IPS DF 6.9 (cell line): Measurements from ENCODE around the gene SELENON.

Experiments used
- DNase-seq: peaks from one replicate; pipeline ENCODE4 v3.0.0-alpha.2; 2013; ENCODE audit warnings: low read depth, low spot score
- H3K27ac ChIP-seq: one replicate; pipeline ENCODE4 v1.5.1; 2013; ENCODE audit warnings: low read length, control low read depth
- H3K27me3 ChIP-seq: 2 replicates; pipeline ENCODE4 v1.6.1; 2013; ENCODE audit warnings: mild to moderate bottlenecking, low read length; ENCODE audit not compliant: control insufficient read depth, insufficient read depth
- H3K36me3 ChIP-seq: 2 replicates; pipeline ENCODE4 v1.6.1; 2013; ENCODE audit warnings: low read length; ENCODE audit not compliant: control insufficient read depth, insufficient read depth
- H3K4me1 ChIP-seq: 2 replicates; pipeline ENCODE4 v1.6.1; 2013; ENCODE audit warnings: low read length; ENCODE audit not compliant: control insufficient read depth, insufficient read depth
- H3K4me3 ChIP-seq: 2 replicates; pipeline ENCODE4 v1.5.1; 2013; ENCODE audit warnings: mild to moderate bottlenecking, low read length
- H3K9me3 ChIP-seq: 2 replicates; pipeline ENCODE4 v1.6.1; 2013; ENCODE audit warnings: low read length, inconsistent platforms; ENCODE audit not compliant: control insufficient read depth, insufficient read depth
- WGBS: extraction: QIAGEN DNeasy Blood & Tissue Kit; methylation state at CpG from one replicate; pipeline ENCODE4 v1.1.7; 2013; ENCODE audit warnings: mixed read lengths, missing lambda C conversion rate; ENCODE audit not compliant: insufficient read length, insufficient coverage; 5-methylcytosine and 5-hydroxymethylcytosine counted together

SELENON gene

GRCh38 chr1:25799935-25800702 is at the start of gene SELENON:
Gene SELENON, plus strand, starts transcription at chr1:25800193. Its CDS starts 38 bp downstream, at chr1:25800231.
- Histone ChIP-seq H3K27me3 (no peaks in the 10 kb centered on the region), H3K27ac (no peak within 1 kb of the TSS), H3K4me3 (peak within 1 kb of the TSS; percentile 71; the same call in 1 of the 2 replicates), H3K36me3 (no peaks in the 10 kb centered on the region), H3K9me3 (no peaks in the 10 kb centered on the region), H3K4me1 (no peaks in the 10 kb centered on the region; the same call in 1 of the 2 replicates)
- no peak for DNase-seq
- WGBS, result no CpG with 5 or more reads among the region's 91 CpGs

- Histone ChIP-seq H3K9me3 (no peaks in the 10 kb centered on the region), H3K4me3 (no peak overlapping the region), H3K27me3 (no peaks in the 10 kb centered on the region), H3K4me1 (peaks cover 12% of the 10 kb centered on the region), H3K27ac (no peak overlapping the region), H3K36me3 (no peaks in the 10 kb centered on the region)
- no peak for DNase-seq
- WGBS, result 99% methylated on average over 5 of the region's 6 CpGs
These were observed 48.9 kb upstream of the SELENON start for GRCh38 chr1:25750923-25751605.

DNA sequence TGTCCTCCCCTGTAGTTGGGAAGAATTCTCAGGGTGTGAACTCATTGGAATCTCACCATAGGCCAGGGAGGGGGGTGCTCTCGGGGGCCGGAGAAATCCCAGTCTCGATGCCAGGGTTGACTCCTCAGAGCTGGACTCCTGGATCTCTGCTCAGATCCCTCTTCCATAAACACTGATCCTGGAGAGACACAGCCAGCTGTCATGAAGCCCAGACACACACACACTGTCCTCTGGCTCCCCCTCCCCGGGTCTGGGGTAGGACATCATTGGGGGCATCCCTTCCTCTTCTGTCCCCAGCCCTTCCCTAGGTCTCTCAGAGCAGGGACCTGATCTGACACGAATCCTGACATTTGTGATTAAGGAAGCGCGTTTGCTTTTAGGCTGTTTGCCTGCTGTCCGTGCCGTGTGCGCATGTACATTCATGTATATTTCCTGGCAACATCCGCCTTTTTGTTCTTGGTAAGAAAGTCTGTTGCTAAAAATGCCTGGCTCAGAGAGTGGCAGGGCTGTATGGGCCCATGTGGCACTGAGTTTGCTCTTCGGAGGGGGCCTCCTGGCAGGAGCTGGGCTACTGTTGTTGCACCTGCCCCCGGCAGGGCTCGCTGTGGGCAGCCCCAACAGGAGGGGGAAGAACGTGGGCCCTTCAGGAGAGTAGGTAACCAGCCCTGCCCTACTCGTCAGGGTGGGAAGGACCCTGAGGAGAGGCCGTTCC is 45.4 kb upstream of the SELENON start:
- Histone ChIP-seq H3K4me1 (peaks cover 4% of the 10 kb centered on the region; the same call in 1 of the 2 replicates), H3K27me3 (no peaks in the 10 kb centered on the region), H3K4me3 (no peak overlapping the region), H3K36me3 (no peaks in the 10 kb centered on the region), H3K27ac (no peak overlapping the region), H3K9me3 (no peaks in the 10 kb centered on the region)
- no CpG with 5 or more reads among the region's 17 CpGs for WGBS
- no peak for DNase-seq

GRCh38 chr1:25755475-25756125 is 44.4 kb upstream of the SELENON start:
- no CpG with 5 or more reads among the region's 7 CpGs for WGBS
- H3K9me3 ChIP-seq, result no peaks in the 10 kb centered on the region
- H3K27ac ChIP-seq, result no peak overlapping the region
- DNase-seq, result no peak
- H3K4me1 ChIP-seq, result peaks cover 4% of the 10 kb centered on the region; the same call in 1 of the 2 replicates
- no peaks in the 10 kb centered on the region for H3K27me3 ChIP-seq
- H3K4me3 ChIP-seq, result no peak overlapping the region
- no peaks in the 10 kb centered on the region for H3K36me3 ChIP-seq

GRCh38 chr1:25756215-25756614 is 43.8 kb upstream of the SELENON start:
- H3K4me1 ChIP-seq, result peaks cover 4% of the 10 kb centered on the region; the same call in 1 of the 2 replicates
- no peak overlapping the region for H3K4me3 ChIP-seq
- H3K9me3 ChIP-seq, result no peaks in the 10 kb centered on the region
- no peak overlapping the region for H3K27ac ChIP-seq
- H3K36me3 ChIP-seq, result no peaks in the 10 kb centered on the region
- no peak for DNase-seq
- no peaks in the 10 kb centered on the region for H3K27me3 ChIP-seq
- WGBS, result no CpG with 5 or more reads among the region's 3 CpGs

DNA sequence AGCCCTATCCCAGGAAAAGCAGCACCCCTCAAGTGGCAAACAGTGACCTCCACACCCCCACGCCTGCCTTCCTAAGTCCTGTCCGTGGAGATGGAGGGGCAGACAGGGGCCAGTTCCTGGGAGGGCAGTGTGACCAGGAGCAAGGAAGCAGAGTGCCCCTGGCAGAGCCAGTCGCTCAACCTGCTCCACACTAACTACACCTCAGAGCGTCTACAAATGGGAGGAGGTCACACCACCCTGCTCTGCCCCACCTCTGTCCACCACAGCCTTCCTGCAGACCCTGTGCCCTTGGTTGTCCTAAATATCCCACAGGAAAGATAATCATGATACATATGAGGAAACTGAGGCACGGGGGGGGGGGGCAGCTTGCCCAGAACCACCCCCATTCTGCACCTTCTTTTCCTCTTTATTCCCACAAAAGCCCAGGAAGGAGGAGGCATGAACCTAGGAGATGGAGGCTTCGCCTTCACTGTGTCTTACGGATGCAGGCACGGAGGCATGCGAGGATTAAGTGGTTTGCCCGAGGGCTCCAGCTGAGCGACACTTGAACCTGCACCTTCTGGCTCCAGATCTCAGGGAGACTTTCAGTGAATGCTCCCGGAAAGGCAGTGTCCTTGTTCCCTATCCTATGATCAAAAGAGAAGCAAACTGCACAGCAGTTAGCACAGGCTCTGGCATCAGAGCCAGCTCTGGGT is 42.7 kb upstream of the SELENON start:
- DNase-seq, result no peak

DNA sequence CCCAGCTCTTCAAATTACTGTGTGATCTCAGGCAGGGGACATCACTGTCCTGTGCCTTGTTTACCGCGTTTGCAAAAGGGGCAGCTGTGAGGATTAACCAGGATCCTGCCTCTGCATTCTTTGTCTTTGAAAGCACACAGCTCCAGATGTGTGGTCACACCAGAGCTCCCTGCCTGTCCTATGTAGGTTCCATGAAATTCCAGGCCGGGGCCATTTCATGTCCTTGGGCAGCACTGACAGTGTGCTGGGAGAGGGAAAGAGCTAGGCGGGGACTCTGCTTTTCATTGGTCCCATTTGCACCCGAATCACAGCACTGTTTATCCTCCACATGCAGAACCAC is 42.2 kb upstream of the SELENON start:
- no peak overlapping the region for H3K27ac ChIP-seq
- no peaks in the 10 kb centered on the region for H3K36me3 ChIP-seq
- no peaks in the 10 kb centered on the region for H3K9me3 ChIP-seq
- WGBS, result no CpG with 5 or more reads among the region's 5 CpGs
- no peaks in the 10 kb centered on the region for H3K27me3 ChIP-seq
- H3K4me1 ChIP-seq, result peaks cover 4% of the 10 kb centered on the region; the same call in 1 of the 2 replicates
- DNase-seq, result no peak
- no peak overlapping the region for H3K4me3 ChIP-seq

More for the DNA sequence above, 42.7 kb upstream of the SELENON start:
- H3K4me1 ChIP-seq, result peaks cover 4% of the 10 kb centered on the region; the same call in 1 of the 2 replicates
- H3K36me3 ChIP-seq, result no peaks in the 10 kb centered on the region
- no peaks in the 10 kb centered on the region for H3K27me3 ChIP-seq
- WGBS, result no CpG with 5 or more reads among the region's 12 CpGs
- no peak overlapping the region for H3K4me3 ChIP-seq
- H3K27ac ChIP-seq, result no peak overlapping the region
- no peaks in the 10 kb centered on the region for H3K9me3 ChIP-seq

DNA sequence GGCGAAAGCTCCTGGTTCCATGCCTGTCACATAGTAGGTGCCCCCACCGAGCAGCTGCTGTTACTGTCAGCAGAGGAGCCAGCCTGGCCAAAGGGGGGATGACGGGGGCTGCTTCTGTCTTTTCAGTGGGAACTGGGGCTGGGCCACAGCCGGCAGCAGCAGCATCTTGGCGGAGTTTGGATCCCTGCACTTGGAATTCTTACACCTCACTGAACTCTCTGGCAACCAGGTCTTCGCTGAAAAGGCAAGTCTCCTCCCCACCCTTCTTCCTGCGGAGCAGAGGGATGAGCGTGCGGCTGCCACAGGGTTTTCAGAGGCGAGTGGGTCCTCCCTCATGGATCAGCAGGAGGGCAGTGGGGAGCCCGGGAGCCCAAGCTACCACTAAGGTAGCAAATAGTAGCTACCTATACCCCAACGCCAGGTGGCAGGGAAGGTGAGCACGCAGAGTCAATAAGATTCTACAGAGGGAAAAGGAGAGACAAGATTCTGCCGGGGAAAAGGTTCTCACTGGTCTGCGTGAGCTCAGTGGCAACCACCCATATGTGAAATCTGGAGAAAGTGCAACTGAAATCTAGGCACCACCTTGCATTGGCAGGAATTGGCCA is 41.4 kb upstream of the SELENON start:
- WGBS, result no CpG with 5 or more reads among the region's 15 CpGs
- Histone ChIP-seq H3K4me3 (no peak overlapping the region), H3K27ac (no peak overlapping the region), H3K4me1 (peaks cover 4% of the 10 kb centered on the region; the same call in 1 of the 2 replicates), H3K9me3 (no peaks in the 10 kb centered on the region), H3K36me3 (no peaks in the 10 kb centered on the region), H3K27me3 (no peaks in the 10 kb centered on the region)
- no peak for DNase-seq

- Histone ChIP-seq H3K27ac (no peak overlapping the region), H3K9me3 (no peaks in the 10 kb centered on the region), H3K4me1 (peaks cover 4% of the 10 kb centered on the region; the same call in 1 of the 2 replicates), H3K36me3 (no peaks in the 10 kb centered on the region), H3K27me3 (no peaks in the 10 kb centered on the region), H3K4me3 (no peak overlapping the region)
- DNase-seq, result no peak
- no CpG with 5 or more reads among the region's 11 CpGs for WGBS
These were observed 39.8 kb upstream of the SELENON start for GRCh38 chr1:25760122-25760719.
